HepG2 (cell line): ENCODE measurements around the gene KLHL33. TPM values are rescaled to one million over a fixed set of nuclear protein-coding genes. Genes with fewer than 3 reads are reported as not detected.

ENCODE experiments used
- AHDC1 ChIP-seq: sonication (generic); formaldehyde crosslinking; IDR thresholded peaks from 2 replicates; pipeline ENCODE4 v1.5.1; 2020; ENCODE audit warnings: mild to moderate bottlenecking, missing genetic modification reagents, borderline replicate concordance
- HDAC6 ChIP-seq: fragments of 200-600 bp; sonication (generic); IDR thresholded peaks from 2 replicates; pipeline ENCODE4 v1.7.0; 2017; ENCODE audit warnings: mild to moderate bottlenecking, antibody characterized with exemption, low read length, low read depth
- JDP2 ChIP-seq: sonication (generic); formaldehyde crosslinking; IDR thresholded peaks from 2 replicates; pipeline ENCODE4 v1.8.1; 2022; ENCODE audit warnings: missing genetic modification reagents, borderline replicate concordance
- MLLT10 ChIP-seq: sonication (generic); formaldehyde crosslinking; IDR thresholded peaks from 2 replicates; pipeline ENCODE4 v1.4.0; 2020; ENCODE audit warnings: missing genetic modification reagents
- SAFB2 ChIP-seq: sonication (generic); formaldehyde crosslinking; IDR thresholded peaks from 2 replicates; pipeline ENCODE4 v1.5.1; 2020; ENCODE audit warnings: missing genetic modification reagents, low read depth, mild to moderate bottlenecking, borderline replicate concordance
- ZBTB3 ChIP-seq: sonication (generic); formaldehyde crosslinking; IDR thresholded peaks from 2 replicates; pipeline ENCODE4 v1.4.0; 2020; ENCODE audit warnings: low read depth, mild to moderate bottlenecking, moderate library complexity, missing genetic modification reagents, borderline replicate concordance
- ZNF205 ChIP-seq: IDR thresholded peaks from 2 replicates; pipeline ENCODE4 v1.6.1; 2018; ENCODE audit warnings: missing biosample characterization, missing genetic modification reagents
- polyA plus RNA-seq, 8 experiments: library from polyadenylated mRNA; depleted of rRNA in 3 of 8; stranded (reverse) in 7 of 8; unstranded in 1 of 8; fragments of >200 nt; fragmentation: Illumina TruSeq in 4 of 8; extraction: Trizol in 4 of 8; gene quantifications; 2 replicates each; pipeline versions ENCODE4 v1.2.1 to v1.2.3, GENCODE V29; 2011 to 2016; ENCODE audit warnings: low read depth in 4 of 8, missing spikeins in 1 of 8, mixed read lengths in 1 of 8; ENCODE audit not compliant: insufficient read depth in 1 of 8
- total RNA-seq, 5 experiments: library from RNA; depleted of rRNA; stranded (reverse); fragments of >200 nt; fragmentation: Illumina TruSeq; extraction: Trizol; gene quantifications; 2 replicates each; pipeline ENCODE4 v1.2.3, GENCODE V29; 2016; ENCODE audit warnings: low read depth in 1 of 5
- TF ChIP-seq, protein P1 (sequence below): sonication (generic); formaldehyde crosslinking; IDR thresholded peaks from 2 replicates; pipeline ENCODE4 v1.4.0; 2020; ENCODE audit warnings: missing genetic modification reagents
- TF ChIP-seq, protein P2 (sequence below), 2 experiments: IDR thresholded peaks; 2 replicates each; pipeline ENCODE4 v1.6.1; 2011 to 2012; ENCODE audit warnings: low read length in 2 of 2, borderline replicate concordance in 1 of 2, low read depth in 1 of 2, mild to moderate bottlenecking in 1 of 2, moderate library complexity in 1 of 2
- TF ChIP-seq, protein P3 (sequence below): sonication (generic); formaldehyde crosslinking; IDR thresholded peaks from 2 replicates; pipeline ENCODE4 v1.4.0; 2020; ENCODE audit warnings: missing genetic modification reagents
- TF ChIP-seq, protein P4 (sequence below): IDR thresholded peaks from 2 replicates; pipeline ENCODE4 v1.6.1; 2016

KLHL33 gene
- total and polyA plus RNA-seq, 2 of the 13 experiments (the other 11 are each of a cell fraction or from before 2014, with no cell fraction given), result not detected

DNA sequence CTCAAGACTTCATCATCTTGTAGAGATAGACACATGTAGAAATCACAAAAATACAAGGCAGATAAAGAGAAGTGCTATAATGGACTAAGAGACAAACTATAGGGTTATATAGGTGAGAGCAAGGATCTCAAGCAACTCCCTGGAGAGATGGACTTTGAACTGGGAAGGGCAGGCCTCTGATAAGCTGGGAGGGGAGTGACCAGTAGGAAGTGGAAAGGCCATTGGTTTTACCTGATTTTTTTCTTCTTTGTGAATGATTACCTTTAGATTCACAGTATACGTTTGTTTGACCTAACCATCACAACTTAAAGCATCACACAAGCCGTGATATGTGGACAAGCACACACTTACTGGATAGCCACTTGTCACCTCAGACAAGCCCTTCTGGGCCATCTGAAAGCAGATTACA, 17.5 kb downstream of the KLHL33 start (continued):
- TF ChIP-seq, protein P1, sequence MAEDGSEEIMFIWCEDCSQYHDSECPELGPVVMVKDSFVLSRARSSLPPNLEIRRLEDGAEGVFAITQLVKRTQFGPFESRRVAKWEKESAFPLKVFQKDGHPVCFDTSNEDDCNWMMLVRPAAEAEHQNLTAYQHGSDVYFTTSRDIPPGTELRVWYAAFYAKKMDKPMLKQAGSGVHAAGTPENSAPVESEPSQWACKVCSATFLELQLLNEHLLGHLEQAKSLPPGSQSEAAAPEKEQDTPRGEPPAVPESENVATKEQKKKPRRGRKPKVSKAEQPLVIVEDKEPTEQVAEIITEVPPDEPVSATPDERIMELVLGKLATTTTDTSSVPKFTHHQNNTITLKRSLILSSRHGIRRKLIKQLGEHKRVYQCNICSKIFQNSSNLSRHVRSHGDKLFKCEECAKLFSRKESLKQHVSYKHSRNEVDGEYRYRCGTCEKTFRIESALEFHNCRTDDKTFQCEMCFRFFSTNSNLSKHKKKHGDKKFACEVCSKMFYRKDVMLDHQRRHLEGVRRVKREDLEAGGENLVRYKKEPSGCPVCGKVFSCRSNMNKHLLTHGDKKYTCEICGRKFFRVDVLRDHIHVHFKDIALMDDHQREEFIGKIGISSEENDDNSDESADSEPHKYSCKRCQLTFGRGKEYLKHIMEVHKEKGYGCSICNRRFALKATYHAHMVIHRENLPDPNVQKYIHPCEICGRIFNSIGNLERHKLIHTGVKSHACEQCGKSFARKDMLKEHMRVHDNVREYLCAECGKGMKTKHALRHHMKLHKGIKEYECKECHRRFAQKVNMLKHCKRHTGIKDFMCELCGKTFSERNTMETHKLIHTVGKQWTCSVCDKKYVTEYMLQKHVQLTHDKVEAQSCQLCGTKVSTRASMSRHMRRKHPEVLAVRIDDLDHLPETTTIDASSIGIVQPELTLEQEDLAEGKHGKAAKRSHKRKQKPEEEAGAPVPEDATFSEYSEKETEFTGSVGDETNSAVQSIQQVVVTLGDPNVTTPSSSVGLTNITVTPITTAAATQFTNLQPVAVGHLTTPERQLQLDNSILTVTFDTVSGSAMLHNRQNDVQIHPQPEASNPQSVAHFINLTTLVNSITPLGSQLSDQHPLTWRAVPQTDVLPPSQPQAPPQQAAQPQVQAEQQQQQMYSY (CRISPR knock-in tag), result no peak
- TF ChIP-seq, protein P2, sequence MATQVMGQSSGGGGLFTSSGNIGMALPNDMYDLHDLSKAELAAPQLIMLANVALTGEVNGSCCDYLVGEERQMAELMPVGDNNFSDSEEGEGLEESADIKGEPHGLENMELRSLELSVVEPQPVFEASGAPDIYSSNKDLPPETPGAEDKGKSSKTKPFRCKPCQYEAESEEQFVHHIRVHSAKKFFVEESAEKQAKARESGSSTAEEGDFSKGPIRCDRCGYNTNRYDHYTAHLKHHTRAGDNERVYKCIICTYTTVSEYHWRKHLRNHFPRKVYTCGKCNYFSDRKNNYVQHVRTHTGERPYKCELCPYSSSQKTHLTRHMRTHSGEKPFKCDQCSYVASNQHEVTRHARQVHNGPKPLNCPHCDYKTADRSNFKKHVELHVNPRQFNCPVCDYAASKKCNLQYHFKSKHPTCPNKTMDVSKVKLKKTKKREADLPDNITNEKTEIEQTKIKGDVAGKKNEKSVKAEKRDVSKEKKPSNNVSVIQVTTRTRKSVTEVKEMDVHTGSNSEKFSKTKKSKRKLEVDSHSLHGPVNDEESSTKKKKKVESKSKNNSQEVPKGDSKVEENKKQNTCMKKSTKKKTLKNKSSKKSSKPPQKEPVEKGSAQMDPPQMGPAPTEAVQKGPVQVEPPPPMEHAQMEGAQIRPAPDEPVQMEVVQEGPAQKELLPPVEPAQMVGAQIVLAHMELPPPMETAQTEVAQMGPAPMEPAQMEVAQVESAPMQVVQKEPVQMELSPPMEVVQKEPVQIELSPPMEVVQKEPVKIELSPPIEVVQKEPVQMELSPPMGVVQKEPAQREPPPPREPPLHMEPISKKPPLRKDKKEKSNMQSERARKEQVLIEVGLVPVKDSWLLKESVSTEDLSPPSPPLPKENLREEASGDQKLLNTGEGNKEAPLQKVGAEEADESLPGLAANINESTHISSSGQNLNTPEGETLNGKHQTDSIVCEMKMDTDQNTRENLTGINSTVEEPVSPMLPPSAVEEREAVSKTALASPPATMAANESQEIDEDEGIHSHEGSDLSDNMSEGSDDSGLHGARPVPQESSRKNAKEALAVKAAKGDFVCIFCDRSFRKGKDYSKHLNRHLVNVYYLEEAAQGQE (IDR thresholded peaks at IDR 0.05; ENCODE audit: borderline replicate concordance in 1 of 2, low read depth in 1 of 2, low read length in 2 of 2), result no peak
- TF ChIP-seq HDAC6, result no peak
- TF ChIP-seq AHDC1 (CRISPR knock-in tag), result no peak
- no peak for TF ChIP-seq JDP2 (CRISPR knock-in tag)
- no peak for TF ChIP-seq ZBTB3 (CRISPR knock-in tag)
- TF ChIP-seq, protein P3, sequence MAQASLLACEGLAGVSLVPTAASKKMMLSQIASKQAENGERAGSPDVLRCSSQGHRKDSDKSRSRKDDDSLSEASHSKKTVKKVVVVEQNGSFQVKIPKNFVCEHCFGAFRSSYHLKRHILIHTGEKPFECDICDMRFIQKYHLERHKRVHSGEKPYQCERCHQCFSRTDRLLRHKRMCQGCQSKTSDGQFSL (CRISPR knock-in tag), result no peak
- no peak for TF ChIP-seq SAFB2
- no peak for TF ChIP-seq MLLT10
- no peak for TF ChIP-seq ZNF205
- TF ChIP-seq, protein P4, sequence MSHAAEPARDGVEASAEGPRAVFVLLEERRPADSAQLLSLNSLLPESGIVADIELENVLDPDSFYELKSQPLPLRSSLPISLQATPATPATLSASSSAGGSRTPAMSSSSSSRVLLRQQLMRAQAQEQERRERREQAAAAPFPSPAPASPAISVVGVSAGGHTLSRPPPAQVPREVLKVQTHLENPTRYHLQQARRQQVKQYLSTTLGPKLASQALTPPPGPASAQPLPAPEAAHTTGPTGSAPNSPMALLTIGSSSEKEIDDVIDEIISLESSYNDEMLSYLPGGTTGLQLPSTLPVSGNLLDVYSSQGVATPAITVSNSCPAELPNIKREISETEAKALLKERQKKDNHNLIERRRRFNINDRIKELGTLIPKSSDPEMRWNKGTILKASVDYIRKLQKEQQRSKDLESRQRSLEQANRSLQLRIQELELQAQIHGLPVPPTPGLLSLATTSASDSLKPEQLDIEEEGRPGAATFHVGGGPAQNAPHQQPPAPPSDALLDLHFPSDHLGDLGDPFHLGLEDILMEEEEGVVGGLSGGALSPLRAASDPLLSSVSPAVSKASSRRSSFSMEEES, result no peak
